Mucosa of descending colon (tissue), 3 donors: ENCODE data around the gene CACNB4. TPM values are rescaled to one million over a fixed set of nuclear protein-coding genes. Genes with fewer than 3 reads are reported as not detected.
"Not testable (repeated sequence)": the region's sequence is repeated elsewhere in the genome, so short reads cannot be mapped to it uniquely, and the experiment has no call there.

Source experiments
- ATAC-seq: fragments of 200-7000 bp; cut with Tn5 transposase; one replicate; pipeline ENCODE4 v1.9.1; 2020; ENCODE audit warnings: mild to moderate bottlenecking, moderate library complexity
- DNase-seq, 3 donors: peaks; one replicate each; pipeline ENCODE4 v3.0.0-alpha.2; 2020
- H3K36me3 ChIP-seq: fragments of 200-600 bp; one replicate; pipeline ENCODE4 v1.8.0; 2021; ENCODE audit warnings: low read depth, mild to moderate bottlenecking
- H3K4me1 ChIP-seq: fragments of 200-600 bp; one replicate; pipeline ENCODE4 v1.8.0; 2021; ENCODE audit warnings: low read depth, mild to moderate bottlenecking
- H3K4me3 ChIP-seq: fragments of 200-600 bp; one replicate; pipeline ENCODE4 v1.8.0; 2021; ENCODE audit warnings: mild to moderate bottlenecking
- H3K9me3 ChIP-seq: fragments of 200-600 bp; one replicate; pipeline ENCODE4 v1.8.0; 2021; ENCODE audit warnings: mild to moderate bottlenecking
- intact Hi-C, 2 donors: fragments of 100-400 bp; cut with DNase I in 1 of 2; cut with micrococcal nuclease in 1 of 2; formaldehyde crosslinking; loops; one replicate each; pipeline versions ENCODE4 v1.11.0 to v1.11.1; 2022; cut with DNase I, micrococcal nuclease
- total RNA-seq, 3 donors: library from RNA; stranded (reverse); fragmentation: NEBNext Ultra II Directional in 2 of 3; extraction: Animal tissue kit (Norgen Biotek cat#: 25700) in 2 of 3; gene quantifications; one replicate each; pipeline versions ENCODE4 v1.2.1 to v1.2.4, GENCODE V29; 2021 to 2023
- TF ChIP-seq, protein P1 (sequence below): fragments of 200-600 bp; IDR thresholded peaks from one replicate; pipeline ENCODE4 v1.8.0; 2022; ENCODE audit warnings: antibody characterized with exemption, mild to moderate bottlenecking
- donor health status: DM: no; HTN: no; CAD: no; lungs with moderate emphysema.
- donor health status: DM: no; HTN: no; CAD: no.
- donor health status: DM: no; HTN: yes; CAD: no.

Gene CACNB4
- total RNA-seq, 3 donors from 2014 or later: 1.0 to 1.8 (median 1.4) TPM

DNA sequence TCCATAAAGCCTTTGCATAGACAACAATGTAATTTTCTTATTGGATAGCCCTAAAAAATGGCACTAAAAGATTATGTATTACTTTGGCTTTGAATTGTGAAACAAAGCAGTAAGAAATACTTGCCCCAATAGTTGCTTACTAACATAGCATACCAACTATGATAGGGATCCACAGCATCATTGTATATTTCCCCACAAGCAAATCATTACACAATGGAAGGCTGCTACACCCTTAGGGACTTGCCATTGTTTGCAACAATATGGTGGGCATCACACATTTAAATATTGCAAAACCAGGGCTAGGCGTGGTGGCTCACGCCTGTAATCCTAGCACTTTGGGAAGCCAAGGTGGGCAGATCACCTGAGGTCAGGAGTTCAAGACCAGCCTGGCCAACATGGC lies 74.4 kb downstream of the CACNB4 start:
- intact Hi-C loops: no loop called here
- H3K36me3 ChIP-seq: no peaks in the 10 kb centered on the region
- no peaks in the 10 kb centered on the region for H3K4me1 ChIP-seq
- DNase-seq (no peak), ATAC-seq (no peak)
- H3K9me3 ChIP-seq: no peaks in the 10 kb centered on the region
- TF ChIP-seq, protein P1, sequence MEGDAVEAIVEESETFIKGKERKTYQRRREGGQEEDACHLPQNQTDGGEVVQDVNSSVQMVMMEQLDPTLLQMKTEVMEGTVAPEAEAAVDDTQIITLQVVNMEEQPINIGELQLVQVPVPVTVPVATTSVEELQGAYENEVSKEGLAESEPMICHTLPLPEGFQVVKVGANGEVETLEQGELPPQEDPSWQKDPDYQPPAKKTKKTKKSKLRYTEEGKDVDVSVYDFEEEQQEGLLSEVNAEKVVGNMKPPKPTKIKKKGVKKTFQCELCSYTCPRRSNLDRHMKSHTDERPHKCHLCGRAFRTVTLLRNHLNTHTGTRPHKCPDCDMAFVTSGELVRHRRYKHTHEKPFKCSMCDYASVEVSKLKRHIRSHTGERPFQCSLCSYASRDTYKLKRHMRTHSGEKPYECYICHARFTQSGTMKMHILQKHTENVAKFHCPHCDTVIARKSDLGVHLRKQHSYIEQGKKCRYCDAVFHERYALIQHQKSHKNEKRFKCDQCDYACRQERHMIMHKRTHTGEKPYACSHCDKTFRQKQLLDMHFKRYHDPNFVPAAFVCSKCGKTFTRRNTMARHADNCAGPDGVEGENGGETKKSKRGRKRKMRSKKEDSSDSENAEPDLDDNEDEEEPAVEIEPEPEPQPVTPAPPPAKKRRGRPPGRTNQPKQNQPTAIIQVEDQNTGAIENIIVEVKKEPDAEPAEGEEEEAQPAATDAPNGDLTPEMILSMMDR: no peak
- no peak overlapping the region for H3K4me3 ChIP-seq

GRCh38 chr2:152022090-152022489 lies 76.8 kb downstream of the CACNB4 start:
- H3K9me3 ChIP-seq: no peaks in the 10 kb centered on the region
- no peak for ATAC-seq
- no peaks in the 10 kb centered on the region for H3K4me1 ChIP-seq
- DNase-seq: no peak
- TF ChIP-seq, protein P1: no peak
- intact Hi-C loops: no loop called here
- no peaks in the 10 kb centered on the region for H3K36me3 ChIP-seq
- H3K4me3 ChIP-seq: no peak overlapping the region

GRCh38 chr2:152021001-152021400 lies 77.8 kb downstream of the CACNB4 start:
- H3K36me3 ChIP-seq, H3K9me3 ChIP-seq, H3K4me1 ChIP-seq, intact Hi-C loops, DNase-seq, H3K4me3 ChIP-seq, ATAC-seq: not testable (repeated sequence)

DNA sequence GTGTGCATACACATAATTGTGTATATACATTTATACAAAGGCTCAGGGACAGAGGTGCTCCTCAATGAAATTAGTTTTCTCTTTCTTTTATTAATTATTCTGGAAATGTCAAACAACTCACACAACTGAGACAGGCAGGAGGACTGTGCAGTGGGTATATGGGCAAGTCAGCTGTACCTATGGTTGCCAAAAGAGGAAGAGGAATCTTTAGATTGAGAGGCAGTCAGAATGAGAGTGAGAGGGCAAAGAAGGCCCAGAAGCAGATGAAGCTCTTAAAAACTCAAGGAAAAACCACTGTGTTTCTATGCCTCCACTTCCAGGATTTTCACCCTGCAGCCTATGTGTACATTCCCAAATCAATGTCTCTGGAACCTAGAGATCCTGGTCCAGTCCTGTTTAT lies 79.1 kb downstream of the CACNB4 start:
- no peak for DNase-seq
- intact Hi-C loops: no loop called here
- Histone ChIP-seq H3K4me3 (no peak overlapping the region), H3K36me3 (no peaks in the 10 kb centered on the region), H3K4me1 (no peaks in the 10 kb centered on the region), H3K9me3 (no peaks in the 10 kb centered on the region)
- no peak for ATAC-seq
- TF ChIP-seq, protein P1: no peak

DNA sequence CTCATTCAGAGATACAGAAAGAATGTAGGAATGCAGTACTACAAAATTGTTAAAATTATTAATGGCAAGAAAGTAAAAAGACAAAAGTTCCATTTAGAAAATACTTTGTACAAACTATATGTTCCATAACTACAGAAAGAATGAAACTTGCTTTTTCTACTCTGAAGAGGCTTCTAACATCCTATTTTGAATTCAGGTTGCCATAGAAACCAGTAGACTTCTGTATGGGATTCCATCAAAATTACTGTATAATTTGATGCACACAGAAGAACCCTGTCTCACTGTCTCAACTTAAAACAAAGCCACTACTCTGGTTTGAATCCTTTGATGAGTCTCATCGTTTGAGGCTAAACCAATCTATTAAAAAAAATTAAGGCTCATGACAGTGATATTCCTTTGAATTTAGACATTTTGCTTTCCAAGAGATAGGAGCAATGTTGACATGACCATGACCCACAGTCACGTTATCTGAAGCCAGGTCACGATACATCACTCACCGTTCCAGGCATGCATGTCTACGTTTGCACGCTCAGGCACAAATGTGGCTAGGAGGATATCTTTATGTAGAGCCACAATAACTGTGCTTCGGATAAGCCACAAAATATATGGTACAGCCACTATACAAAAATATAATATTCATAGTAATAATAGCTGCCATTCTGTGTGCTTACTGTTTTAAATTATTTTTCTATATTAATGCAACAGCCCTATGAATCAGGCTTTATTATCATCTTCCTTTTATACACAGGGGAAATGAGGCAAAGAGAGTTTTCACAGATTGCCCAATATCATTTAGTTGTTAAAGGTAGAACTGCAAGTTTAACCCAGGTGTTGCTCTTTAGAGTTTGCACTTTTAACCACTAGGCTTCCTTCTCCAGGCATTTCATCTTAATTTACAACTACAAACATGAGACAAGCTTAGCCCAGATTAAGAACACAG lies 82.4 kb downstream of the CACNB4 start:
- intact Hi-C loops: no loop called here
- no peak for ATAC-seq
- H3K4me3 ChIP-seq: no peak overlapping the region
- TF ChIP-seq, protein P1: no peak
- no peak for DNase-seq
- H3K9me3 ChIP-seq: no peaks in the 10 kb centered on the region
- H3K36me3 ChIP-seq: no peaks in the 10 kb centered on the region
- no peaks in the 10 kb centered on the region for H3K4me1 ChIP-seq

DNA sequence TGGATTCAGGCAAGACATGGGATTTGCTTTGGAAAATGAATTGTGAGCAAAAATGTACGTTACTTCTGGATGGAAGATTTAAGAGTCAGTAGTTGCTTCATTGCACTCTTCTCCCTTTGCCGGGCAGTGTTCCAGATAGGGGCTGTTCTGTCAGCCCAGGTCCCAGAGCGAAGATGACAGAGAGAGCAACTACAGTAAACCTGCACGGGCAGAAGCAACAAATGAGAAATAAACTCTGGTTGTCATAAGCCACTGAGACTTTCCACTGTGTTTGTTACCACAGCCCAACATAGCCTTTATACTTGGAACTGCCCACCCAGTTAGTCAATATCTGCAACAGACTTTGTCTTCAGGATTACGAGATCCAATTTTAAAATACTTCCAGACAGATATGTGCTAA lies 83.3 kb downstream of the CACNB4 start:
- Histone ChIP-seq H3K9me3 (no peaks in the 10 kb centered on the region), H3K36me3 (no peaks in the 10 kb centered on the region), H3K4me3 (no peak overlapping the region), H3K4me1 (no peaks in the 10 kb centered on the region)
- TF ChIP-seq, protein P1: no peak
- ATAC-seq: no peak
- intact Hi-C loops: no loop called here
- no peak for DNase-seq
